Camera-type eye (tissue), 1 donor: ENCODE results near the gene NDUFA11. TPM values are rescaled to one million over a fixed set of nuclear protein-coding genes. Genes with fewer than 3 reads are reported as not detected.

Source experiments
- total RNA-seq: library from RNA; depleted of rRNA; stranded (reverse); fragments of >200 nt; gene quantifications from one replicate; pipeline ENCODE4 v1.2.3, GENCODE V29; 2014

NDUFA11 gene
- 76.9 TPM for total RNA-seq

DNA sequence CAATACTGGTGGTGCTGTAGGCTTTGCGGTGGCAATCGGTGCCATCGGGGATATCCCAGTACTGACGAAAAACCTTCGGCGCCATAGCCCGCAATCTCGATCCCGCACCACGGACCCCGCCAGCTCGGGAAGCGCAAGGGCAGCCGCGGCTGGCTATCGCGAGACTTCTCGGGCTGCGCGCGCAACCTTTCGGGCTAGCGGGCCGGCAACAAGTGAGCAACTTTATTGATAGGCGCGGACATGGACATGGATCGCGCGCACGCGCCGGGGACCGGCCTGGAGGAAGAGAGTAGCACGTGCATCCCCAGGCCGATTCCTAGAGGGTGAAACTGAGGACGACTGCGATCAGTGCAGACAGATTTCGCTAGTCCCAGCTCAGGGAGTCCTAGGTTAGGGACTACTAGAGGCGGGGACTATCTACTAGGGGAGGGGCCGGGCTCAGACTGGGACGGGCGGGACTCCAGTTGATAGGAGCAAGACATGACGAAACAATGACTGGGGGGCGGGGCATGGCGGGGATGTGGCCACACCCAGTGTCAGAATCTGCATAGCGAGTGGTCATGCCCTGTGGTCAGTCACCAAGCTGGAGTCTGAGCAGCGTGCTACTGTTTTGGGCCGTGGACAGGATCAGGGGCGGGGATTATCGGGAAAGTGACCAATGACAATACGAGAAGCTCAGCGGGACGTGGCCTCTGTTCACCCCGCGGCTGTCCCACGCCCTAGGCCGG is at the start of gene NDUFA11:
NDUFA11 (minus strand) TSS at position 167 of the 728 bp plus-strand sequence; CDS start at position 85, 82 bp downstream.

DNA sequence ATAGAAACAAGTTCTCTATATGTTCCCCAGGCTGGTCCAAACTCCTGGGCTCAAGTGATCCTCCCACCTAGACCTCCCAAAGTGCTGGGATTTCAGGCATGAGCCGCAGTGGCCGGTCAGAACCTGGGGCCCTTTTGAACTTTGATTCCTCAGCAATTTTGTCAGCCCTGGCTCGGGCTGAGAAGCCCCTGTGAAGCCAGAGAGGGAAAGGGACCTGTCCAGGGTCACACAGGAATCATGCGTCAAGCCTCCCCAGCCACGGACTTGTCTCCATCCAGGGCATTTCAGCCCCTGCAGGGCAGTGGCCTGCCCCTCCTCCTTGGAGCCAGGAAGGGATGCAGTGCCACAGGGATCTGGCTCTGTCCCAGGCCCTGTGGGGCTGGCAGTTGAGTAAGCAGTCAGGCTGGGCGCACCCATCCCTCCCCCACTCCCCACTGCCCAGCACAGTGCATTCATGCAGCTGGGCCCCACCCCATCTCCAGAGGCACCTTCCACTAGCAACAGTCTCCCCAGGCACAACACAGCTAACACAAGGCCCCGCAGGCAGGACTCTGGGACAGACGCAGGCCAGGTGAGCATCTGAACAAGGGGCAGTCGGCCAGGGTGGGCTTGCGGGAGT is 10.3 kb upstream of the NDUFA11 start, which contains the start of gene CAPS:
CAPS (plus strand) TSS at position 516 of the 619 bp plus-strand sequence. CDS start 153 bp downstream, outside the sequence.

DNA sequence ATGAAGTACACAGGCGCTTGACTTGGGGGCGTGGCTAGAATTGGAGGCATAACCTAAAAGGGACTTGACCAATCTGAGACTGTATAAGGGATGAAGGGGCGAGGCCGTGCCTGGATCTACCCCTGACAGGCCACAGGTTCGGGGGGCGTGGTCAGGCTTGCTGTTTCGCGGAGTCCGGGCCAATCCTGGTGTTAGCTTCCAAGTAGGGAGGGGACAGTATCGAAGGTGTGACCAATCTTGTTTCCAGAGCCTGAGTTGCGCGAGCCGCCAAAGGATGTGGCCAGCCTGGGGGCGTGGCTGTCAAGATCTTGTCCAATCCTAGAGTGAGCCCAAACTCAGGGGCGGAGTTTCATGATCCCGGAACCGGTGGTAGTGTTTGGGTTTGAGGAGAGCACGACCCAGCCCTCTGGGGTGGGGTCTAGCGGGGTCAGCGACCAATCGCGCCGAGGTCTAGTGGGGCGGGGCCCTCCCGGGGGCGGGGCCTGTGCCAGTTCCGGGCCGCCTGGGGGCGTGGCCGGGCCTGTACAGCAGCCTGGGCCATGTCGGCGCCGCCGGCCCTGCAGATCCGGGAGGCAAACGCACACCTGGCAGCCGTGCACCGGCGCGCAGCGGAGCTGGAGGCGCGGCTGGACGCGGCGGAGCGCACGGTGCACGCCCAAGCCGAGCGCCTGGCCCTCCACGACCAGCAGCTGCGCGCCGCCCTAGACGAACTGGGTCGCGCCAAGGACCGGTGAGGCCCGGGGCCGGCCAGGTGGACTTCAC is 943 bp upstream of the NDUFA11 start, which contains the start of gene VMAC:
VMAC (plus strand) TSS at position 521 of the 762 bp plus-strand sequence; CDS start at position 540, 19 bp downstream.

DNA sequence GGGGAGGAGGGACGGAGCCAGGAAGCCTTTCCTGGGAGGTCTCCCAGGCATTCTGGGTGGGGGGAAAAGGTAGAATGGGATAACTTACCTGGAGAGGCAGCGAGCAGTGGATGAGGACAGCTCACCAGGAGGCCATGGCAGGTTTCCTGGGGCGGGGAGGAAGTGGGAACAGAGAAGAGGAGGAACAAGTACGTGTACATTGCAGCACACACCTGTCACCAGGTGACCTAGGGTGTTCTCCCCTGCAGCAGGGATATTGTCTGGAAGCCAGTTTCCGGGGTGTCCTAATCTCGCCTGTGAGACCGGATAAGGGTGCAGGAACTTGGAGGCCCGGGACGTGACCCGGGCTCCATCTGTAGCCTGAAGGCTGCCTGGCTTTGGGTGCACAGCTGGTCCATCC is 52.3 kb downstream of the NDUFA11 start, which contains the start of gene FUT3:
FUT3 (minus strand) TSS at position 148 of the 400 bp plus-strand sequence.

Other genes starting within 250 kb of the NDUFA11 start
- 16.9 TPM for gene MICOS13, start 223.3 kb downstream of the NDUFA11 start, total RNA-seq
- gene HSD11B1L, start 222.8 kb downstream of the NDUFA11 start, total RNA-seq: 19.0 TPM
- 161 TPM for gene RPL36, start 213.5 kb downstream of the NDUFA11 start, total RNA-seq
- 70.3 TPM for gene LONP1, start 183.6 kb downstream of the NDUFA11 start, total RNA-seq
- not detected for gene CATSPERD, start 183.2 kb downstream of the NDUFA11 start, total RNA-seq
- 0.38 TPM for gene PRR22, start 119.0 kb downstream of the NDUFA11 start, total RNA-seq
- 32.4 TPM for gene DUS3L, start 112.6 kb downstream of the NDUFA11 start, total RNA-seq
- gene NRTN, start 98.7 kb downstream of the NDUFA11 start, total RNA-seq: 3.7 TPM
- 0.22 TPM for gene FUT6, start 64.1 kb downstream of the NDUFA11 start, total RNA-seq
- gene FUT3, start 52.3 kb downstream of the NDUFA11 start, total RNA-seq: 2.4 TPM
- gene FUT5, start 33.2 kb downstream of the NDUFA11 start, total RNA-seq: not detected
- gene VMAC, start 1.1 kb upstream of the NDUFA11 start, total RNA-seq: 7.5 TPM
- gene CAPS, start 10.5 kb upstream of the NDUFA11 start, total RNA-seq: 11.2 TPM
- gene RANBP3, start 74.3 kb upstream of the NDUFA11 start, total RNA-seq: 81.3 TPM
- gene RFX2, start 206.7 kb upstream of the NDUFA11 start, total RNA-seq: 10.3 TPM
- 0.71 TPM for gene ACSBG2, start 231.9 kb upstream of the NDUFA11 start, total RNA-seq